Medulla oblongata (tissue), 1 donor: ENCODE measurements around the gene GCH1.
"Not testable (repeated sequence)": the region's sequence is repeated elsewhere in the genome, so short reads cannot be mapped to it uniquely, and the experiment has no call there.

Source experiments
- DNase-seq: peaks from one replicate; pipeline ENCODE4 v3.0.0-alpha.2; 2015; ENCODE audit errors: extremely low spot score

The GCH1 gene

DNA sequence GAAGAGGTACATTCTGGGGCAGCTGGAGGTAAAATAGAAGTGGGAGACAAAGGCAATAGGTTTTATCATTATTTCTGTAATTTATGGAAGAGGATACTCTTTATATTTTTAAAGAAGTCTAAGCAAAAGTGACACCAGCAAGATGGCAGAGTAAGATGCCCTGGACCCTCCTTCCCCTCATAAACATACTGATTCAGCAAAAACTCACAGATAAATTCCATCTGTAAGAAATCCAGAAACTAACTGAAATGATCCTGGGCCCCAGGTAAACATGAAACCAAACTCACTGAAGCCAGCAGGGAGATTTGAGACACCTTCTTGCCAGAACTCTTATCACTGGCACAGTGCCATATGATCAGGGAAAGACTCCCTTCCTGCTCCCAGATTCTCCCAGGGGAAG lies 79.9 kb downstream of the GCH1 start:
- no peak for DNase-seq

DNA sequence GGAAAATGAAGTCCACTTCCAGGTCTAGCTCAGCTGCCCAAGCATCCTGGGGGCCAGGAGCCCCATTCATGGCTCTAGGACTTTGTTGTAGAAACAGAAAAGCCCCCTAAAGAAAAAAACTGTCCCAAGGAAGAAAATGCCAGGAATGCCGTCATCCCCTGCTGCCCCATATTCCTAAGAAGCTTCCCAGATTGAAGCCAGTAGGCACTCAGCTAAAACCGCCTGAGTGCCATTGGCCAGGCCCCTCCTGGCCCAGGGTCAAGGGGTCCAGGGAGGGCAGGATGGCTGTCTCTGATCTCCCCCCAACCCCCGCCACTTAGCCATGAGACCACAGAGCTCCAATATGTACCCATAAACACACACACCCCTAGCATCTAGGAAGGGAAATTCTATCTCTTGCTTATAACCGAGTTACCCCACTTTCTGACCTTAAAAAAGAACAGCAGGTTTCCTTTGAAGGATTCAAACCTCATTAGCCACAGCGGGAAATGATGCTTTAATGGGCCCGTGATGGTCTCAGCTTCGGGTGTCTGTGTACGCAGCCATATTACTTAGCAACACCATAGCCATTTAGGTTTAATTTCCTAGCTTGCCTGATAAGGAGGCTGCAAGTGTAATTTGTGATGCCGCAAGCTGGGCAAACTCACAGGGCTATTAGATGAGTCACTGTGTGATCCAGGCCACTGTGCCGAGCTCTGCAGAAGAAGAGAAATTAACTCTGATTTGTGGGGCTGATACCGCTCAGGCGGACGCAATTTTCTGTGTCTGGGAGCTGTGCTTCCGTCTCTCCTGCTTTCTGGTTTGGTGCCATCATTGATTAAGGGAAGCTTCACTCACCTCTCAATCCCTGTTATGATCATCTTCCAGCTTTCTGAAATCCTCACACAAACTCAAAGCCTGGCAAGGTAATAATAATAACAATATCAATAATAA lies 84.2 kb downstream of the GCH1 start:
- DNase-seq, result no peak

DNA sequence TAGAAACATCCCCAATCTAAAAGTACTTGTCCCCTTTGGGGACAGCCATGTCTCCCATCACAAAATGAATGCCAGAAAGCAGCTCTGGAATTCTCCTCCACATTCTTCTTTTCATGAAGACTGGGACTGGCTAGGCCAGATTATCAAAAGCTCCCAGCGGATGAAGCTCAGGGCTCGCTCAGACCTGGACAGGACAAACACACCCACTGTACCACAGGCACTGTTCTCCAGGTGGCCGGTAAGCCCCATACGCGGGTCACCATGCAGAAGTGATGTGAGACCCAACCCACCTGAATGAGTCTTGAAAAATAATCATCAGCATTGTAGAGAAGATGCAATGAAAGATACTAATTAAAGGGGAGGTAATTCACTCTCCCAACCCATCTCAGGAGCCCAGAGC lies 85.1 kb downstream of the GCH1 start:
- DNase-seq, result no peak

DNA sequence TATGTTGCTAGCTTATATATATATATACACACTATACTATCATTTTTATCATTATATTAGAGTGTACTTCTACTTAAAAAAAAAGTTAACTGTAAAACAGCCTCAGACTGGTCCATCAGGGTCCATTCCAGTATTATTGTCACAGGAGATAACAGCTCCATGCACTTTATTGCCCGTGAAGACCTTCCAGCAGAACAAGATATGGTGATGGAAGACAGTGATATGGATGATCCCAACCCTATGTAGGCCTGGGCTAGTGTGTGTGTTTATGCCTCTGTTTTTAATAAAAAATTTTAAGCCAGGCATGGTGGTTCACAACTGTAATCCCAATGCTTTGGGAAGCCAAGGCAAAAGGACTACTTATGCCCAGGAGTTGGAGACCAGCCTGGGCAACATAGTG lies 86.2 kb downstream of the GCH1 start:
- no peak for DNase-seq

DNA sequence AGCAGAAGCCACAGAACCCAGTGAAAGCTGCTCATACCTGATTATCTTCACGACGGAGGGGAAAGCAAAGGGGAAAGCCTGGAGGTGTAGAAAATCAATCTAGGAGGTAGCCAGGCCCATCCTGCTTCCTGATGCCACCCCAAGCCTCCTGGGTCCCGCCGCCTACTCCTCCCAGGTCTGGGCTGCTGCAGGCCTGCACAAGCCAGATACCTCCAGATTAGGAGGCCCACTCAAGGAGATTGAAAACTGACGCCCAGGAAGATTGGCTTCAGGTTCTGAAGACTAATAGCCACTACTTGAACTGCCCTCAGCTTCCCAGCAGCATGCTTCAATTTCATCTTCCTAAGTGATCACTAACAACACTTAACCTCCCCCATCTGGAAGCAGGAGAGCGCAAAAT lies 87.1 kb downstream of the GCH1 start:
- DNase-seq, result no peak

DNA sequence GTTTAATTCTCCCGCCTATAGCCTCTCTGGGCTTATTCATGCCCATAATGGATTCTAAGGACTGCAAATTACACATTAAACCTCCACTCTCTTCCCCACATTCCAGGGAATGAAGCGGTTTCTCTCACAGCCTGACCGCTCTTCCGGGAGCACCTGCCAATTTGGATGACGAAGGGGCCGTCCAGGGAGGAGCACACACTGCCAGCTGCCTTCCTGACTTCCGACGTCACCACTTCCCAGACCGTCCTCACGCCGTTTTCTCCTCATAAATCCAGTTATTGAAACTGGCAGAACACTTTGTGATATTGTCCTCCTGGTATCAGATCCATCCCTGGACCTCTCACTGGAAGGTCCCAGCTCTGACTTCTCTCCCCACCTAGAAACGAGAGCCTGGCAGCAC lies 87.6 kb downstream of the GCH1 start:
- no peak for DNase-seq

DNA sequence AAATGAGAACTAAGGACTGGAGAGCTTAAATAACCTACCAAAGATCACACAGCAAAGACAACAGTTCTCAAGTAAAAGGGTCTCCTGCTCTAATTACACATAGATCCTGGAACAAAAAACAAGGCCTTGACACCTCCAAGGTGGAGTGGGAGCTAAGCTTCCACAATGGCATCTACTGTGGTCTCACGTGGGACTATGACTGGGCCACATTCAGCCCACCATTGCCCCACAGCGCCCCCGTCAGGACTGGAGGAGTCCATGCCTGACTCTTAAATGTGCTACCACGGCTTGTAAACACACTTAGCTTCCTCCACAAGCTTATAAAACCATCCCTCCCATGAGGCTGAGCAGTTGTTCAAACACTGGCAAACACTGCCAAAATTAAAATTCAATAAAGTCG lies 88.5 kb downstream of the GCH1 start:
- no peak for DNase-seq

DNA sequence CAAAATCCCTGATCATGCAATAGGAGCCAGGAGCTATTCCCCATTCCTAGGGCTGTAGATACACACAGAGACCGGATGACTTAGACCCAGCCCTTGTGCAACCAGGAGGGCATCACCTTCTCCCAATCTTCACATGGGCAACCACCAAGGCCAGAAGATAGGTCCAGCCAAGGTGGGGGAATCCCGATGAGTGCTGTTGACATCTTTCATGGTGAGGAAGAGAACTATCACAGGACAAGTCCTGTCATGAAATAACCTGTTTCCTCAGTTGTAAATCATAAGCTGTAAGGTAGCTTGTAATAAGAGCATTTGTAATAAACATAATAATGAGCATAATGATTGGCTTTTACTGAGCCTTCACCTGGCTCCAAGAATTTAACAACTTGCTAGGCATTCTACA lies 89.5 kb downstream of the GCH1 start:
- no peak for DNase-seq

DNA sequence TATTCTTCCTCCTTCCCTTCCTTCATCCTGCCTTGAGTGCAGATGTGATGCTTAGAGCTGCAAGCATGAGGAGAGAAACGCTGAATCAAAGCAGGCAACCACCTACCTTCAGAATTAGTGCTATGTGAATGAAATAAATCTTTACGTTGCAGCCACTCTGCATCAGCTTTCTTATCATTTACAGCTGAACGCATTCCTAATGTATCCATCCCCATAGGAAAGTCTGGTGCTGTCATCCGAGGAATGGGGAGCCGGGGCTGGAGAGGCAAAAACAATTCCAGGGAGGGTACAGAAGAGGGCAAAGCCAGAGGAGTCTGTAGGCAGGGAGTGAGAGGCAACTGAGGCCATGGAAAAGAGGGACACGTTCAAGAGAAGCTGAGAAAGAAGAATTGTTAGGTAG lies 90.0 kb downstream of the GCH1 start:
- no peak for DNase-seq

DNA sequence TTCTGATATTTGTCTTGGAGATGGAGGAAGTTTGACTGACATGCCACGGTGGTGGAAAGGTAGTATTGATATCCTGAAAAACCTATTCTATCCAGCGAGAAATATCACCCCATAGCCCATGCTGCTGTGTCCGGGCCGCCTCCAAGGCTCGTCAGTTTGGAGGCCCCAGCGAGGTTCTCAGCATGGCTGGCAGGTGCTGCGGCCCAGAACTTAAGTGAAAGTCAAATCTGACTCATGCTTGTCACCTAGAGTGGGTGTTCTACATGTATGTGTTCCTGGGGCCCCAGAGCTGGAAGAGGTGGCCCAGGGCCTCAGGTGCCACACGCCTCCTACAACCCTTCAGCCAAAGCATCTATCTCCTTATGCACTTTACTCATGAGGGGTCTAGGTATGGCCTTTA lies 92.9 kb downstream of the GCH1 start:
- DNase-seq, result no peak

DNA sequence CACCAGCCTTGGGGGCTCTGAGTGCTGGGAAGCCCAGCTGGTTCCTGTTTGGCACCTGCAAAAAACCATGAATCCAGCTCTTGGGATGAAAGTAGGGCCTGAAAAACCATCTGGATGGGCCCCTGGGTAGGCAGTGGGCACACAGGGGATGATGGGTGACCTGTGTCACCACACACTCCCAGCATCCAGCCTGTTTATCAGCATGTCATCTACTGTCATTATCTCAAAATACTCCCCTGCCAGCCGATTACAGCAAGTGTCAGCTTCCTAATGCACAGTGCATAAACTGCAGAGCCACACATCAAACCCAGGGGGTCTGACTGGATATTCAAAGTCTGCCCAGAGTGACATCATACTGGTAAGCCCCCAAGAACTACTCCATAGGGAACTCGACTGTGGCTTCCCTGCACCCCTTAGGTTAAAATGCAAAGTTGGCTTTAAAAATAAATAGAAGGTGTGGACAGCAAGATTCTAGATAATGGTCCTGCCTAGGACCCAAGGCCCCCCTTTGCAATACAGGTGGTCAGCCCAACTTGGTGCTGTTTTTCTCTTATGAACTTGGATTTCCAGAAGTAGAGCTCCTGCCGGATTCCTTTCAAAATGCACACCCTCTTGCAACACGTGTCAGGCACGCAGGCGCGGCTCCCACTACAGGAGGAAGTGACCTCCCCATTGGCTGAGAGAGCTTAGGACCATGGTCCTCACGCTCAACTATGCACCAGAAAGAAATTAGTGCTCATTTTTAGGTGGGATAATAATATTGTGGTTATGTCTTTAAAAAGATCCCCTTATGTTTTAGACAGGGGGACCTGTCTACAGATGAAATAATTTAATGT lies 94.1 kb downstream of the GCH1 start:
- DNase-seq, result no peak

DNA sequence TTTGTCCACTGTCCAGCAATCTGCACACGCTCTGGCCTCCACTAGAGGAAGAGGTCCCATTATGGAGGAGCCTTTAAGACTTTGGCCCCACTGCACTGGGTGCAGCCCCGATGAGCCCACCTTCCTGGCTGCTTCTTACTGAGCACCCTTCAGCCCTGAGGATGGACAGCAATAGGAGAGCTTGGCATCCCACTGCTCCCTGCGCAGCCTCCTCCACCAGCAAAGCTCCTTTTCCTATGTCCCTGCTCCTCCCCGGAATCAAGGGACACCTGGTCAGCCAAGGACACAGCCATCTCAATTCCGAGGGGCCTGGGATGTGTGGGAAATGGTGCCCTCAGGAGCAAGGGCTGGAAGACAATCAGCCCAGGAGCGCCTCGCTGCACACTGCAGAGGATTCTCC lies 94.7 kb downstream of the GCH1 start:
- DNase-seq, result no peak

DNA sequence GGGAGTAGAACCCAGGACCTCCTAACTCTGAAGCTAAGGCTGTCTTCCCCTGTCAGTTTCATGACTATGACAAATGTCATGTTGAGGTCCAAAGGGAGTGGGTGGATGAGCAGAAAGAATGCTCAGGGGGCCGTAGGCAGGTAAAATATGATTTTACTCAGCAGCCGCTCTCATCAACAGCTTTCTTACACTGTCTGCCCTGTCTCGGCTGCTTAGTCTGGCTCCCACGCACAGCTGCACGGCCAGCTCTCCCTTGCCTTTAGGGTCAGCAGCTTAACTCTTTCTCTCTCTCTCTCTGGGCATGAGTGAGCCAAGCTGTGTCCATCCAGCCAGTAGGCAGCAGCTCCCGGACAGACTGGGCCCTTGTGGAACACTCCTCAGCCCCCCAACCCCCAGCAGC lies 95.2 kb downstream of the GCH1 start:
- DNase-seq, result no peak

DNA sequence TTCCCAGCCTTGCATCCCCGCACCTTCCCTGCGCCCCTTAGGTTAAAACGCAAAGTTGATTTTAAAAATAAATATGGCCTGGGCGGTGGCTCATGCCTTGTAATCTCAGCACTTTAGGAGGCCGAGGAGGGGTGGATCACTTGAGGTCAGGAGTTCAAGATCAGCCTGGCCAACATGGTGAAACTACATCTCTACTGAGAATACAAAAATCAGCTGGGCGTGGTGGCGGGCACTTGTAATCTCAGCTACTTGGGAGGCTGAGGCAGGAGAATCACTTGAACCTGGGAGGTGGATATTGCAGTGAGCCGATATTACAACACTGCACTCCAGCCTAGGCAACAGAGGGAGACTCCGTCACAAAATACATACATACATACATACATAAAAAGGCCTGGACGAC lies 96.0 kb downstream of the GCH1 start:
- DNase-seq, result no peak

DNA sequence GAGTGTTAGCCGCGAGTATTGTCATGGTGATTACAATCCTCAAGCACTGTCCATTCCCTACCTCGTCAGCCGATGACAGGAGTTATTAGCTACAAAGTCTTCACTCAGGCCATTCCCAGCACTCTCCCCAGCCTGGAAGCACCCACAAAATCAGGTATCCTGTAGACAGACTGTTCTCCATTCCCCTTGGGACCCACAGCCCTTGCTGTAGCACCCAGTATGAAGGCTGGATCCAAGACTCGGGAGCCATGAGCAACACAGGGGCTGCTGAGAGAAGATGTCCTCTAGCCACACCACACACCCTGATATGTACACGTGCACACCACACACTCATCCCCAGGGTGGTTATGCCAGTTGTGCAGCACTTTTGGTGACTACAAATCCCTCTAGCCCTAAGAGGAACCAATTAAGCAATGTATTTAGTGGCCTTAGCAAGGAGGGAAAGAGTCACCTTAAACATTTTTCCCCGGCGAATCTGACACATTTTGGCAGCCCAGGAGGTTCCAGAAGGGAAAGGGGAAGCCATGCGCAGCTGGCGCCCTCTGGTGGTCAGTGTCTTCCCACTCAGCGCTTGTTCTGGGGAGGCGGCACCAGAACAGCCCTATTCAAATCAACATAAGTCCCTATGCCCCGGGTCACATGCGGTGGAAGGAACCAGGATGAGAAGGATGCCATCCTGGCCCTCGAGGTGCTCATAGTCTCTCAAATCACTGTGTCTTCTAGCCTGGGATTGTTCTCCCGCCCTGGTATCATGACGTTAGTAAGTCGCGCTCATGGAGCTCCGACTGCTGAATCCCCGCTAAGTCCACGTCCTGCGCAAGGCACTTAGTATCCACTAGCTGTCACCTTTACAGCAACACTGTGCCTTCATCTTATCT lies 96.9 kb downstream of the GCH1 start:
- DNase-seq, result peak; percentile 87

DNA sequence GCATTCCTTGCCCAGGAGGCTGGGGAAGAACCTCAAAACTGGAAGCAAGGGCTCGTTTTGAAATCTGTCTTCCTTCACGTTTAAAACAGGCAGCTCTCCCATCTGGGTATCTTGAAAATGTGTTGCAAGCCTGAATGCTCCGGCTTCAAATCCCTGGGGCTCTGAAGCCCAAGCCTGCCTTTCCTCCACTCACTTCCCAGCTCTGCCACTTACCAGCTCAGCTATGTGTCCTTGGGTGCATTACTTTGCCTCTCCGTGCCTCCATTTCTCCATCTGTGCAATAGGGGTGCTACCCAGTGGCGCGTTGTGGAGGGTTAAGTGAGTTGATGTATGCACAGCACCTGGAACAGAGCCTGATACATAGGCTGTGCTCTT lies 97.6 kb downstream of the GCH1 start:
- no peak for DNase-seq

DNA sequence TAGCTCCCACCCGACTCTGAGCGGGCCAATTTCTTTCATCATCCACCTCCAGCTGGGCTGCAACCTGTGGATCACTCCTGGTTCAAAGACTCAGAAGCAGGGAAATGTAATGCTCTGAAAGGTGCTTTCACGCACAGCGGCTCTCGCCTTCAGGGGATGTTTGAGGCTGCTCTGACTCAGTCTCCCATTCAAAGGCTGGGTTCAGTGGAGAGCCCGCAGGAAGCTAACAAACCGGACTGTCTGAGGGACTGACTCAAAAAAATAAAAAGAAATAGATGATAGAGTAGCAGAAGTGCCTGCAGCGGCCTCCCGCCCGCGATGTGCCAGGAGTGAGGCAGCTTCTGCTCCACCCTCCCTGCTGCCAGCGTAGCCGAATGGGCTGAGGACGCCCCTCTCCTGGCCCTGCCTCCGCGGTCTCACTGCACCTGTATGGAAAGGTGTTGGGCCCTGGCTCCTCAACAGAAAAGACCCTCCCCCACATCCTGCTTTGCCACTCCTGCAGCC lies 98.0 kb downstream of the GCH1 start:
- no peak for DNase-seq

DNA sequence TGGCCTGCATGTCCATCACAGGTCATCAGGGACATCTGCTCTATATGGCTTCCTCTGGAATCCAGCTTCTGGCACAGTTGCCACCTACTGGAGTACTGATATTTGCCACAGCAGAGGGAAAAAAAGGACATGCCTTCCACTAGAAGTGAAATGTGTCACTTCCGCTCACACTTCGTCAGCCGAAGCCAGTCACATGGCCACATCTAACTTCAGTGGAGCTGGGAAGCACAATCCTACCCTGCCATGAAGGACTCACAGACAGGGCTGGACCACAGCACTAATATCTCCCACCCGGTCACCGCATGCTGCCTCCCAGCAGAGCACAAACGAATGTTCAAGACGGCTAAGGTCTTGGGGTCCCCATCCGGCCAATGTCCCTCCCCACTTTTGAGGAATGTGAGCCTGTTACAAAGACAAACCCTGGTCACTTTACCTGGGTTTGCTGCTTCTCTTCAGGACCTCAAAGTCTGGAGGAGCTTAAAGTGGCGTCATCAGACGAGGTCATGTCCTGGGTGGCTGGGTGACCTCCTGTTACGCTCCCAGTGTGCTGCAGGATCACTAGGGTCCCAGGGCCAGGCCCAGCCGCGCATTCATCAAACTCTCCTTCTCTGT lies 98.6 kb downstream of the GCH1 start:
- no peak for DNase-seq

DNA sequence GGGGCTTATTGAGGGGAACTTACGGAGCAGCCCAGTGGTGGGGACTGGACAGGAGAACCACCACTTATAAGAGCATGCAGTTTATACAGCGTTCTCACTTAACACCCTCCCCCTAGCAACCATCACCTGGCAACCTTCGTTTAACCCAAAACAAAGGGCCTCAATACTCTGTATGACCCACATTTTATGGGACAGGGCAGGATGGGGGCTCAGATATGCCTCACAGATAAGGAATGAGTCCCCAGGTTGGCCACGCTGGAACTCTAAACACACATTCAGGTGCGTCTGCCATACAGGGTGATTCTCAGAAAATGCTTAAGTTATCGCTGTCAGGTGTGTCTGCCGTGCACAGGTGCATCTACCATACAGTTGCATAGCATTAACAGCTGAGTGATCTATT lies 99.2 kb downstream of the GCH1 start:
- no peak for DNase-seq

DNA sequence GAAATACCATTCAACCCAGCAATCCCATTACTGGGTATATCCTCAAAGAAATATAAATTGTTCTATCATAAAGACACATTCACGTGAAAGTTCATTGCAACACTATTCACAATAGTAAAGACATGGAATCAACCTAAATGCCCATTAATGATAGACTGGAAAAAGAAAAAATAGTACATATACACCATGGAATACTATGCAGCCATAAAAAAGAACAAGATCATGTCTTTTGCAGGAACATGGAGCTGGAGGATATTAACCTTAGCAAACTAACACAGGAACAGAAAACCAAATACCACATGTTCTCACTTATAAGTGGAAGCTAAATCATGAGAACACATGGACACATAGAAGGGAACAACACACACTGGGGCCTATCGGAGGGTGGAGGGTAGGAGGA lies 101.1 kb downstream of the GCH1 start:
- DNase-seq, result not testable (repeated sequence)

DNA sequence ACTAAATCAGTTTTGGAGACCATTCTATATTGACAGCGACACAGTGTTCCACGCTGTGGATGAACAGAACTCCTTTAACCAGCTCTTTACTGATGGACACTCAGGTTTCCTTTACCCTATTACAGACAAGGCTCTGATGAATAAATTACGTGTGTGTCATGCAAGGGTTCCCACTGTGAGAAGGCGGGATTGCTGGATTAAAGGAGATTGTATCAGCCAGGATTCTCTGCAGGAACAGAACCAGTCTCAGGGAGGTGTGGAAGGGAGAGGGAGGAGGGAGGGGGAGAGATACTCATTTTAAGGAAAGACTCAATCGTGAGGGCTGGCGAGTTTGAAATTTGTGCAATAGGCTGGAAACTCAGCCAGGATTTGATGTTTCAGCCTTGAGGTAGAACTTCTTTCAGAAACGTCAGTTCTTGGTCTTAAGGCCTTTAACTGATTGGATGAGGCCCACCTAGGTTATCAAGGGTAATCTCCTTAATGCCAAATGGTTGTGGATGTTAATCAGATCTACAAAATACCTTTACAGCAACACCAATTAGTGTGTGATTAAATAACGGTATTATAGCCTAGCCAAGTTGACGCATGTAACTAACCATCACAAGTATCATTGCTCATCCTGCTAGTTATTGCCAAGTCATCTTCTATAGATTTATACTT lies 104.0 kb downstream of the GCH1 start:
- no peak for DNase-seq
